GM21367 (cell line): ENCODE measurements around the gene ATP5F1D.

Experiments used
- ATAC-seq: cut with Tn5 transposase; IDR thresholded peaks from one replicate; pipeline ENCODE4 v1.9.1; 2021; ENCODE audit not compliant: unreplicated experiment

ATP5F1D gene

GRCh38 chr19:1220976-1221903, 20.3 kb upstream of the ATP5F1D start:
- no peak for ATAC-seq

- no peak for ATAC-seq
Observed at GRCh38 chr19:1221904-1222255, 19.7 kb upstream of the ATP5F1D start.

- no peak for ATAC-seq
Observed at GRCh38 chr19:1222394-1222793, 19.2 kb upstream of the ATP5F1D start.

GRCh38 chr19:1223018-1223855, 18.3 kb upstream of the ATP5F1D start:
- ATAC-seq = no peak

GRCh38 chr19:1224047-1224825, 17.3 kb upstream of the ATP5F1D start:
- no peak for ATAC-seq

- ATAC-seq = no peak
Observed at GRCh38 chr19:1224847-1225246, 16.7 kb upstream of the ATP5F1D start.

GRCh38 chr19:1225440-1226226, 15.9 kb upstream of the ATP5F1D start:
- no peak for ATAC-seq

GRCh38 chr19:1226227-1226518, 15.4 kb upstream of the ATP5F1D start:
- ATAC-seq = no peak

GRCh38 chr19:1226522-1227303, 14.8 kb upstream of the ATP5F1D start:
- ATAC-seq = no peak

- no peak for ATAC-seq
Observed at GRCh38 chr19:1227304-1228054, 14.1 kb upstream of the ATP5F1D start.

GRCh38 chr19:1228161-1228957, 13.2 kb upstream of the ATP5F1D start:
- no peak for ATAC-seq

- no peak for ATAC-seq
Observed at GRCh38 chr19:1229056-1229923, 12.3 kb upstream of the ATP5F1D start.

- ATAC-seq = no peak
Observed at GRCh38 chr19:1229924-1230782, 11.4 kb upstream of the ATP5F1D start.

GRCh38 chr19:1230783-1231489, 10.6 kb upstream of the ATP5F1D start:
- ATAC-seq = no peak

GRCh38 chr19:1231729-1232637, 9.6 kb upstream of the ATP5F1D start:
- no peak for ATAC-seq
